GM23338 (cell line): ENCODE results near the gene RIN3. TPM values are rescaled to one million over a fixed set of nuclear protein-coding genes. Genes with fewer than 3 reads are reported as not detected.

Experiments
- ATAC-seq: fragments of 200-7000 bp; cut with Tn5 transposase; 3 replicates; pipeline ENCODE4 v1.9.1; 2020
- DNase-seq: peaks from one replicate; pipeline ENCODE4 v3.0.0-alpha.2; 2015; ENCODE audit warnings: low spot score
- H2AFZ ChIP-seq: fragments of 200-600 bp; sonication (generic); 2 replicates; pipeline ENCODE4 v1.8.0; 2016; ENCODE audit warnings: antibody characterized with exemption, mild to moderate bottlenecking, moderate library complexity
- H3F3A ChIP-seq: fragments of 200-600 bp; sonication (generic); replicated peaks from 2 replicates; pipeline ENCODE4 v1.8.0; 2017; ENCODE audit warnings: antibody characterized with exemption, mixed run types, low read depth
- H3K27ac ChIP-seq: fragments of 200-600 bp; sonication (generic); 2 replicates; pipeline ENCODE4 v1.6.1; 2016; ENCODE audit warnings: low read depth
- H3K27me3 ChIP-seq: fragments of 200-600 bp; sonication (generic); 2 replicates; pipeline ENCODE4 v1.8.0; 2016; ENCODE audit warnings: mild to moderate bottlenecking, mixed run types, moderate library complexity; ENCODE audit not compliant: insufficient read depth
- H3K36me3 ChIP-seq: fragments of 200-600 bp; sonication (generic); 2 replicates; pipeline ENCODE4 v1.8.0; 2016; ENCODE audit warnings: mild to moderate bottlenecking; ENCODE audit not compliant: insufficient read depth
- H3K4me1 ChIP-seq: fragments of 200-600 bp; sonication (generic); 2 replicates; pipeline ENCODE4 v1.8.0; 2016; ENCODE audit warnings: mild to moderate bottlenecking, moderate library complexity; ENCODE audit not compliant: insufficient read depth
- H3K4me2 ChIP-seq: fragments of 200-600 bp; sonication (generic); 2 replicates; pipeline ENCODE4 v1.7.1; 2017; ENCODE audit warnings: mixed run types
- H3K4me3 ChIP-seq: fragments of 200-600 bp; sonication (generic); 2 replicates; pipeline ENCODE4 v1.6.1; 2016; ENCODE audit warnings: mixed run types
- H3K79me2 ChIP-seq: fragments of 200-600 bp; sonication (generic); replicated peaks from 2 replicates; pipeline ENCODE4 v1.8.0; 2017; ENCODE audit warnings: mild to moderate bottlenecking; ENCODE audit not compliant: insufficient read depth
- H3K9me2 ChIP-seq: fragments of 200-600 bp; sonication (generic); 2 replicates; pipeline ENCODE4 v1.8.0; 2017; ENCODE audit not compliant: insufficient read depth
- H4K20me1 ChIP-seq: fragments of 200-600 bp; sonication (generic); replicated peaks from 2 replicates; pipeline ENCODE4 v1.8.0; 2017; ENCODE audit warnings: mild to moderate bottlenecking; ENCODE audit not compliant: insufficient read depth
- H3K27ac Mint-ChIP-seq: 2 replicates; pipeline ENCODE4 v1.8.0; 2020; ENCODE audit warnings: inconsistent platforms, mild to moderate bottlenecking, moderate library complexity, mixed read lengths
- H3K27me3 Mint-ChIP-seq: 3 replicates; pipeline ENCODE4 v1.8.0; 2022; ENCODE audit warnings: low read depth, mild to moderate bottlenecking, moderate library complexity, mixed read lengths, inconsistent platforms; ENCODE audit not compliant: insufficient read depth, poor library complexity
- H3K36me3 Mint-ChIP-seq: 3 replicates; pipeline ENCODE4 v1.8.0; 2021; ENCODE audit warnings: low read depth, mild to moderate bottlenecking, inconsistent platforms, moderate library complexity, mixed read lengths
- H3K4me1 Mint-ChIP-seq: 3 replicates; pipeline ENCODE4 v1.8.0; 2020; ENCODE audit warnings: mild to moderate bottlenecking, inconsistent platforms, mixed read lengths
- H3K4me3 Mint-ChIP-seq: 3 replicates; pipeline ENCODE4 v1.8.0; 2021; ENCODE audit warnings: moderate library complexity, mild to moderate bottlenecking, inconsistent platforms, mixed read lengths
- H3K9me3 Mint-ChIP-seq: 3 replicates; pipeline ENCODE4 v1.8.0; 2020; ENCODE audit warnings: moderate library complexity, mild to moderate bottlenecking, inconsistent platforms, mixed read lengths
- JUNB ChIP-seq: IDR thresholded peaks from one replicate; pipeline ENCODE4 v1.6.1; 2016; ENCODE audit warnings: antibody characterized with exemption; ENCODE audit not compliant: unreplicated experiment
- POLR2AphosphoS5 ChIP-seq: IDR thresholded peaks from 2 replicates; pipeline ENCODE4 v1.6.1; 2016; ENCODE audit warnings: antibody characterized with exemption, low read depth
- STAT1 ChIP-seq: IDR thresholded peaks from one replicate; pipeline ENCODE4 v1.6.1; 2016; ENCODE audit warnings: antibody characterized with exemption; ENCODE audit not compliant: unreplicated experiment
- polyA plus RNA-seq: library from polyadenylated mRNA; unstranded; fragments of >200 nt; fragmentation: Nextera tagmentation; extraction: Ambion mirVana; gene quantifications from 2 replicates; pipeline ENCODE4 v1.2.1, GENCODE V29; 2016
- total RNA-seq: library from RNA; depleted of rRNA; stranded (reverse); fragments of >200 nt; shearing (Covaris generic); gene quantifications from 2 replicates; pipeline ENCODE4 v1.2.3, GENCODE V29; 2014
- TF ChIP-seq, protein P1 (sequence below): fragments of 250-450 bp; sonication (Bioruptor Pico); IDR thresholded peaks from 2 replicates; pipeline ENCODE4 v1.5.0; 2020; ENCODE audit warnings: mild to moderate bottlenecking, moderate library complexity
- TF ChIP-seq, protein P2 (sequence below): IDR thresholded peaks from 2 replicates; pipeline ENCODE4 v1.6.1; 2016; ENCODE audit warnings: antibody characterized with exemption
- TF ChIP-seq, protein P3 (sequence below): IDR thresholded peaks from one replicate; pipeline ENCODE4 v1.6.1; 2018; ENCODE audit warnings: antibody characterized with exemption; ENCODE audit not compliant: unreplicated experiment

Gene RIN3
- total and polyA plus RNA-seq, 2 experiments from 2014 or later = 0.97 to 1.5 TPM

DNA sequence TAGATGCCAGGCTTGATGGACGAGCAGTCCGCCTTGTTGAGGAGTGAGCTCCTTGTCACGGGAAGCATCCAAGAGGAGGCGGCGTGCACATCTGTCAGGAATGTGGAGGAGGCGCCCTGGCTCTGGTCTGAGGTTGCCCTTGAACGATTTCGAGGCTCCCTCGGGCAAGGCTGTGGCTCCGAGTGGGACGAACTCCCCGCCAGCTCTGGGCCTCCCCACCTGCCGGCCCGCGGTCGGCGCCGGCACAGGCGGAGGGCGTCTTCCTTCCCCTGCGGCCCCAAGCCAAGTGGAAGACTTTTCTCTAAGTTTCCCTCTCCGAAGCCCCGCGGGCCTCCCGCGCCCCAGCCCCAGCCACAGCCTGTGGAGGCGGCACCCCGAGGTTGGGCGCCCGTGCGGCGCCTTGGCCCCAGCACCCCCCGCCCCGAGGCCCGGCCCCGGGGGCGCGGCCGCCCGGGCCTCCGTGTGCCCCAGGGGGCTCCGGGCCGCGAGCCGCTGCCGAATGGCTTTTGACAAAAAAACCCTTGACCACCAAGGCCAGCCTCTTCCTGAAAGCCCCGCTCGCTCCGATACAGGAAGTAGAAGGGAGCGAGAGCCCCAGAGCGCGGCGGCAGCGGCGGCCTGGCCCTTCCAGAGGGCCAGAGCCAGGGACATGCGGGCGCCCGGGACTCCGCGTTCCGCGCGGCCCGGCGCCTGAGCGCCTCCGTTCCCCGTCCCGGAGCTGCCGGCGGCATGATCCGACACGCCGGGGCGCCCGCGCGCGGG lies at the start of gene RIN3 (continued):
- TF ChIP-seq, protein P1, sequence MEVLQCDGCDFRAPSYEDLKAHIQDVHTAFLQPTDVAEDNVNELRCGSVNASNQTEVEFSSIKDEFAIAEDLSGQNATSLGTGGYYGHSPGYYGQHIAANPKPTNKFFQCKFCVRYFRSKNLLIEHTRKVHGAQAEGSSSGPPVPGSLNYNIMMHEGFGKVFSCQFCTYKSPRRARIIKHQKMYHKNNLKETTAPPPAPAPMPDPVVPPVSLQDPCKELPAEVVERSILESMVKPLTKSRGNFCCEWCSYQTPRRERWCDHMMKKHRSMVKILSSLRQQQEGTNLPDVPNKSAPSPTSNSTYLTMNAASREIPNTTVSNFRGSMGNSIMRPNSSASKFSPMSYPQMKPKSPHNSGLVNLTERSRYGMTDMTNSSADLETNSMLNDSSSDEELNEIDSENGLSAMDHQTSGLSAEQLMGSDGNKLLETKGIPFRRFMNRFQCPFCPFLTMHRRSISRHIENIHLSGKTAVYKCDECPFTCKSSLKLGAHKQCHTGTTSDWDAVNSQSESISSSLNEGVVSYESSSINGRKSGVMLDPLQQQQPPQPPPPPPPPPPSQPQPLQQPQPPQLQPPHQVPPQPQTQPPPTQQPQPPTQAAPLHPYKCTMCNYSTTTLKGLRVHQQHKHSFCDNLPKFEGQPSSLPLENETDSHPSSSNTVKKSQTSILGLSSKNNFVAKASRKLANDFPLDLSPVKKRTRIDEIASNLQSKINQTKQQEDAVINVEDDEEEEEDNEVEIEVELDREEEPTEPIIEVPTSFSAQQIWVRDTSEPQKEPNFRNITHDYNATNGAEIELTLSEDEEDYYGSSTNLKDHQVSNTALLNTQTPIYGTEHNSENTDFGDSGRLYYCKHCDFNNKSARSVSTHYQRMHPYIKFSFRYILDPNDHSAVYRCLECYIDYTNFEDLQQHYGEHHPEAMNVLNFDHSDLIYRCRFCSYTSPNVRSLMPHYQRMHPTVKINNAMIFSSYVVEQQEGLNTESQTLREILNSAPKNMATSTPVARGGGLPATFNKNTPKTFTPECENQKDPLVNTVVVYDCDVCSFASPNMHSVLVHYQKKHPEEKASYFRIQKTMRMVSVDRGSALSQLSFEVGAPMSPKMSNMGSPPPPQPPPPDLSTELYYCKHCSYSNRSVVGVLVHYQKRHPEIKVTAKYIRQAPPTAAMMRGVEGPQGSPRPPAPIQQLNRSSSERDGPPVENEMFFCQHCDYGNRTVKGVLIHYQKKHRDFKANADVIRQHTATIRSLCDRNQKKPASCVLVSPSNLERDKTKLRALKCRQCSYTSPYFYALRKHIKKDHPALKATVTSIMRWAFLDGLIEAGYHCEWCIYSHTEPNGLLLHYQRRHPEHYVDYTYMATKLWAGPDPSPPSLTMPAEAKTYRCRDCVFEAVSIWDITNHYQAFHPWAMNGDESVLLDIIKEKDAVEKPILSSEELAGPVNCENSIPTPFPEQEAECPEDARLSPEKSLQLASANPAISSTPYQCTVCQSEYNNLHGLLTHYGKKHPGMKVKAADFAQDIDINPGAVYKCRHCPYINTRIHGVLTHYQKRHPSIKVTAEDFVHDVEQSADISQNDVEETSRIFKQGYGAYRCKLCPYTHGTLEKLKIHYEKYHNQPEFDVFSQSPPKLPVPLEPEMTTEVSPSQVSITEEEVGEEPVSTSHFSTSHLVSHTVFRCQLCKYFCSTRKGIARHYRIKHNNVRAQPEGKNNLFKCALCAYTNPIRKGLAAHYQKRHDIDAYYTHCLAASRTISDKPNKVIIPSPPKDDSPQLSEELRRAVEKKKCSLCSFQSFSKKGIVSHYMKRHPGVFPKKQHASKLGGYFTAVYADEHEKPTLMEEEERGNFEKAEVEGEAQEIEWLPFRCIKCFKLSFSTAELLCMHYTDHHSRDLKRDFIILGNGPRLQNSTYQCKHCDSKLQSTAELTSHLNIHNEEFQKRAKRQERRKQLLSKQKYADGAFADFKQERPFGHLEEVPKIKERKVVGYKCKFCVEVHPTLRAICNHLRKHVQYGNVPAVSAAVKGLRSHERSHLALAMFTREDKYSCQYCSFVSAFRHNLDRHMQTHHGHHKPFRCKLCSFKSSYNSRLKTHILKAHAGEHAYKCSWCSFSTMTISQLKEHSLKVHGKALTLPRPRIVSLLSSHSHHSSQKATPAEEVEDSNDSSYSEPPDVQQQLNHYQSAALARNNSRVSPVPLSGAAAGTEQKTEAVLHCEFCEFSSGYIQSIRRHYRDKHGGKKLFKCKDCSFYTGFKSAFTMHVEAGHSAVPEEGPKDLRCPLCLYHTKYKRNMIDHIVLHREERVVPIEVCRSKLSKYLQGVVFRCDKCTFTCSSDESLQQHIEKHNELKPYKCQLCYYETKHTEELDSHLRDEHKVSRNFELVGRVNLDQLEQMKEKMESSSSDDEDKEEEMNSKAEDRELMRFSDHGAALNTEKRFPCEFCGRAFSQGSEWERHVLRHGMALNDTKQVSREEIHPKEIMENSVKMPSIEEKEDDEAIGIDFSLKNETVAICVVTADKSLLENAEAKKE (CRISPR knock-in tag) = no peak
- TF ChIP-seq JUNB = no peak

DNA sequence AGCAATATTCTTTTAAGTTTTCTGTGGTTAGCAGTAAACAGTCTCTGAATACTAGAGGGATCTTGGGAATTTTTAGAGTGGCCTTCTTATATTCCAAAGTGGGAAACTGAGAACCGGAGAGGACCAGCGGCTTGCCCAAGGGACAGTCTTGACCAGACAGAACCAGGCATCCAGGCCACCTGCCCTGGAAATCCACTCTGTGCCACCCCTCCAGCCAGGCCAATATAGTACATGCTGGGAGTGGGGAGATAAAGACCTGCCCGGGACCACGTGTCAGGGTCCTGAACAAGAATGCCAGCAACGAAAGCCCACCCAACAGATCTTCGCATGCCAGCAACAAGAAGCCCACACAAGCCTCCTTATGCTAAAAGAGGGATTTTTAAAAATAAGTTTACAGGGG lies 49.4 kb upstream of the RIN3 start:
- Histone ChIP-seq H3K36me3 (no peaks in the 10 kb centered on the region), H3F3A (no peaks in the 10 kb centered on the region), H3K9me2 (no peaks in the 10 kb centered on the region), H3K4me3 (no peak overlapping the region), H2AFZ (no peak overlapping the region), H3K79me2 (no peaks in the 10 kb centered on the region), H3K27ac (no peak overlapping the region), H4K20me1 (no peaks in the 10 kb centered on the region), H3K4me1 (no peaks in the 10 kb centered on the region), H3K4me2 (no peak overlapping the region), H3K27me3 (no peaks in the 10 kb centered on the region)
- TF ChIP-seq, protein P2, sequence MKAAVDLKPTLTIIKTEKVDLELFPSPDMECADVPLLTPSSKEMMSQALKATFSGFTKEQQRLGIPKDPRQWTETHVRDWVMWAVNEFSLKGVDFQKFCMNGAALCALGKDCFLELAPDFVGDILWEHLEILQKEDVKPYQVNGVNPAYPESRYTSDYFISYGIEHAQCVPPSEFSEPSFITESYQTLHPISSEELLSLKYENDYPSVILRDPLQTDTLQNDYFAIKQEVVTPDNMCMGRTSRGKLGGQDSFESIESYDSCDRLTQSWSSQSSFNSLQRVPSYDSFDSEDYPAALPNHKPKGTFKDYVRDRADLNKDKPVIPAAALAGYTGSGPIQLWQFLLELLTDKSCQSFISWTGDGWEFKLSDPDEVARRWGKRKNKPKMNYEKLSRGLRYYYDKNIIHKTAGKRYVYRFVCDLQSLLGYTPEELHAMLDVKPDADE = no peak
- no peak for TF ChIP-seq STAT1
- TF ChIP-seq JUNB = no peak
- TF ChIP-seq POLR2AphosphoS5 = no peak
- TF ChIP-seq, protein P3, sequence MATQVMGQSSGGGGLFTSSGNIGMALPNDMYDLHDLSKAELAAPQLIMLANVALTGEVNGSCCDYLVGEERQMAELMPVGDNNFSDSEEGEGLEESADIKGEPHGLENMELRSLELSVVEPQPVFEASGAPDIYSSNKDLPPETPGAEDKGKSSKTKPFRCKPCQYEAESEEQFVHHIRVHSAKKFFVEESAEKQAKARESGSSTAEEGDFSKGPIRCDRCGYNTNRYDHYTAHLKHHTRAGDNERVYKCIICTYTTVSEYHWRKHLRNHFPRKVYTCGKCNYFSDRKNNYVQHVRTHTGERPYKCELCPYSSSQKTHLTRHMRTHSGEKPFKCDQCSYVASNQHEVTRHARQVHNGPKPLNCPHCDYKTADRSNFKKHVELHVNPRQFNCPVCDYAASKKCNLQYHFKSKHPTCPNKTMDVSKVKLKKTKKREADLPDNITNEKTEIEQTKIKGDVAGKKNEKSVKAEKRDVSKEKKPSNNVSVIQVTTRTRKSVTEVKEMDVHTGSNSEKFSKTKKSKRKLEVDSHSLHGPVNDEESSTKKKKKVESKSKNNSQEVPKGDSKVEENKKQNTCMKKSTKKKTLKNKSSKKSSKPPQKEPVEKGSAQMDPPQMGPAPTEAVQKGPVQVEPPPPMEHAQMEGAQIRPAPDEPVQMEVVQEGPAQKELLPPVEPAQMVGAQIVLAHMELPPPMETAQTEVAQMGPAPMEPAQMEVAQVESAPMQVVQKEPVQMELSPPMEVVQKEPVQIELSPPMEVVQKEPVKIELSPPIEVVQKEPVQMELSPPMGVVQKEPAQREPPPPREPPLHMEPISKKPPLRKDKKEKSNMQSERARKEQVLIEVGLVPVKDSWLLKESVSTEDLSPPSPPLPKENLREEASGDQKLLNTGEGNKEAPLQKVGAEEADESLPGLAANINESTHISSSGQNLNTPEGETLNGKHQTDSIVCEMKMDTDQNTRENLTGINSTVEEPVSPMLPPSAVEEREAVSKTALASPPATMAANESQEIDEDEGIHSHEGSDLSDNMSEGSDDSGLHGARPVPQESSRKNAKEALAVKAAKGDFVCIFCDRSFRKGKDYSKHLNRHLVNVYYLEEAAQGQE = no peak
- Mint-ChIP-seq H3K4me3 (no peak overlapping the region), H3K9me3 (peaks cover 7% of the 10 kb centered on the region), H3K27me3 (no peaks in the 10 kb centered on the region), H3K36me3 (peaks cover 3% of the 10 kb centered on the region; the same call in 1 of the 3 replicates), H3K27ac (no peak overlapping the region), H3K4me1 (peaks cover 6% of the 10 kb centered on the region)
- no peak for DNase-seq
- no peak for ATAC-seq
